Measurements from ENCODE around the gene SSR1.

GRCh38 chr6:7317538-7317937 is 4.5 kb upstream of the SSR1 start:
- TF ChIP-seq, protein P1, sequence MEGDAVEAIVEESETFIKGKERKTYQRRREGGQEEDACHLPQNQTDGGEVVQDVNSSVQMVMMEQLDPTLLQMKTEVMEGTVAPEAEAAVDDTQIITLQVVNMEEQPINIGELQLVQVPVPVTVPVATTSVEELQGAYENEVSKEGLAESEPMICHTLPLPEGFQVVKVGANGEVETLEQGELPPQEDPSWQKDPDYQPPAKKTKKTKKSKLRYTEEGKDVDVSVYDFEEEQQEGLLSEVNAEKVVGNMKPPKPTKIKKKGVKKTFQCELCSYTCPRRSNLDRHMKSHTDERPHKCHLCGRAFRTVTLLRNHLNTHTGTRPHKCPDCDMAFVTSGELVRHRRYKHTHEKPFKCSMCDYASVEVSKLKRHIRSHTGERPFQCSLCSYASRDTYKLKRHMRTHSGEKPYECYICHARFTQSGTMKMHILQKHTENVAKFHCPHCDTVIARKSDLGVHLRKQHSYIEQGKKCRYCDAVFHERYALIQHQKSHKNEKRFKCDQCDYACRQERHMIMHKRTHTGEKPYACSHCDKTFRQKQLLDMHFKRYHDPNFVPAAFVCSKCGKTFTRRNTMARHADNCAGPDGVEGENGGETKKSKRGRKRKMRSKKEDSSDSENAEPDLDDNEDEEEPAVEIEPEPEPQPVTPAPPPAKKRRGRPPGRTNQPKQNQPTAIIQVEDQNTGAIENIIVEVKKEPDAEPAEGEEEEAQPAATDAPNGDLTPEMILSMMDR (IDR thresholded peaks at IDR 0.05): no peak
- no peak for TF ChIP-seq POLR2A (IDR thresholded peaks at IDR 0.05)

Data from thyroid gland (tissue), 4 donors.